HG03097 (cell line): ENCODE data around the gene CRMP1.

Experiments
- ATAC-seq: cut with Tn5 transposase; IDR thresholded peaks from one replicate; pipeline ENCODE4 v1.9.1; 2021; ENCODE audit not compliant: unreplicated experiment, low FRiP score

Gene CRMP1

GRCh38 chr4:5890063-5890727 lies 2.7 kb downstream of the CRMP1 start:
- ATAC-seq, result no peak

GRCh38 chr4:5889002-5889696 lies 3.7 kb downstream of the CRMP1 start:
- no peak for ATAC-seq

- ATAC-seq, result no peak
These were observed 4.5 kb downstream of the CRMP1 start for GRCh38 chr4:5888222-5889001.

- no peak for ATAC-seq
These were observed 5.3 kb downstream of the CRMP1 start for GRCh38 chr4:5887361-5888221.

GRCh38 chr4:5887011-5887360 lies 5.9 kb downstream of the CRMP1 start:
- no peak for ATAC-seq

GRCh38 chr4:5885733-5886132 lies 7.2 kb downstream of the CRMP1 start:
- ATAC-seq, result no peak

- no peak for ATAC-seq
These were observed 8.1 kb downstream of the CRMP1 start for GRCh38 chr4:5884796-5885195.

GRCh38 chr4:5883916-5884315 lies 9.0 kb downstream of the CRMP1 start:
- ATAC-seq, result no peak

GRCh38 chr4:5882947-5883346 lies 9.9 kb downstream of the CRMP1 start:
- no peak for ATAC-seq

- no peak for ATAC-seq
These were observed 11.5 kb downstream of the CRMP1 start for GRCh38 chr4:5881340-5881739.

- no peak for ATAC-seq
These were observed 14.5 kb downstream of the CRMP1 start for GRCh38 chr4:5878359-5878758.

- no peak for ATAC-seq
These were observed 15.5 kb downstream of the CRMP1 start for GRCh38 chr4:5877392-5877791.

GRCh38 chr4:5874811-5875449 lies 18.0 kb downstream of the CRMP1 start:
- no peak for ATAC-seq

- no peak for ATAC-seq
These were observed 22.2 kb downstream of the CRMP1 start for GRCh38 chr4:5870701-5871100.

GRCh38 chr4:5869966-5870619 lies 22.8 kb downstream of the CRMP1 start:
- no peak for ATAC-seq

- ATAC-seq, result no peak
These were observed 25.0 kb downstream of the CRMP1 start for GRCh38 chr4:5867866-5868265.

- ATAC-seq, result no peak
These were observed 25.8 kb downstream of the CRMP1 start for GRCh38 chr4:5866841-5867813.

GRCh38 chr4:5865896-5866599 lies 26.8 kb downstream of the CRMP1 start:
- no peak for ATAC-seq
